Left lung (tissue), 10 donors: ENCODE data around the gene HMGCL. TPM values are rescaled to one million over a fixed set of nuclear protein-coding genes. Genes with fewer than 3 reads are reported as not detected.

Experiments
- ATAC-seq: fragments of 200-7000 bp; cut with Tn5 transposase; one replicate; pipeline ENCODE4 v1.9.1; 2020; ENCODE audit warnings: moderate library complexity
- DNase-seq, 4 donors: peaks; one replicate each; pipeline ENCODE4 v3.0.0-alpha.2; 2013 to 2020
- H3K27ac ChIP-seq, 2 donors: fragments of 200-600 bp; sonication (generic) in 1 of 2; one replicate each; pipeline versions ENCODE4 v1.5.0 to v1.8.0; 2020 to 2021
- H3K27me3 ChIP-seq, 2 donors: fragments of 200-600 bp; sonication (generic) in 1 of 2; one replicate each; pipeline versions ENCODE4 v1.5.0 to v1.8.0; 2020 to 2021
- H3K36me3 ChIP-seq, 2 donors: fragments of 200-600 bp; sonication (generic) in 1 of 2; one replicate each; pipeline versions ENCODE4 v1.5.0 to v1.8.0; 2020 to 2021
- H3K4me1 ChIP-seq, 2 donors: fragments of 200-600 bp; one replicate each; pipeline ENCODE4 v1.8.0; 2021
- H3K4me3 ChIP-seq, 2 donors: fragments of 200-600 bp; sonication (generic) in 1 of 2; one replicate each; pipeline versions ENCODE4 v1.5.0 to v1.8.0; 2020 to 2021; ENCODE audit warnings: mild to moderate bottlenecking in 1 of 2
- H3K9me3 ChIP-seq, 2 donors: fragments of 200-600 bp; sonication (generic) in 1 of 2; one replicate each; pipeline versions ENCODE4 v1.5.0 to v1.8.0; 2020 to 2021
- CTCF ChIP-seq, 2 donors: fragments of 200-600 bp; sonication (generic) in 1 of 2; IDR thresholded peaks; one replicate each; pipeline versions ENCODE4 v1.5.0 to v1.8.0; 2021; ENCODE audit warnings: antibody characterized with exemption in 2 of 2
- intact Hi-C, 2 donors: fragments of 100-400 bp; cut with DNase I; formaldehyde crosslinking; loops; one replicate each; pipeline versions ENCODE4 v1.11.2 to v1.14.2; 2022
- polyA plus RNA-seq, 6 donors: library from polyadenylated mRNA; unstranded; fragments of 120-200 nt; gene quantifications; one replicate each; pipeline ENCODE4 v1.2.1, GENCODE V29; 2013; ENCODE audit not compliant: insufficient read length in 6 of 6
- total RNA-seq, 2 donors: library from RNA; stranded (reverse); fragmentation: NEBNext Ultra II Directional; extraction: Animal tissue kit (Norgen Biotek cat#: 25700); gene quantifications; one replicate each; pipeline ENCODE4 v1.2.1, GENCODE V29; 2021
- donor health status: DM: no; HTN: yes; CAD: no.
- donor health status: DM: no; HTN: no; CAD: no.

Gene HMGCL
- total and polyA plus RNA-seq, 8 donors: 32.3 to 51.3 (median 34.8) TPM

GRCh38 chr1:23799255-23799569 is 26.0 kb downstream of the HMGCL start:
- DNase-seq: no peak
- Histone ChIP-seq H3K9me3 (no peaks in the 10 kb centered on the region), H3K4me3 (peak overlapping the region in 1 of 2 donors; percentile 82), H3K27ac (peak overlapping the region; percentile 91 to 92), H3K4me1 (peaks cover 14 to 27% of the 10 kb centered on the region in 2 donors), H3K27me3 (no peaks in the 10 kb centered on the region), H3K36me3 (peaks cover 0 to 54% of the 10 kb centered on the region in 2 donors)
- no peak for TF ChIP-seq CTCF (IDR thresholded peaks at IDR 0.05)
- no peak for ATAC-seq
- intact Hi-C loops: no loop called here

GRCh38 chr1:23798662-23799142 is 26.5 kb downstream of the HMGCL start:
- no peak for ATAC-seq
- no peak for TF ChIP-seq CTCF (IDR thresholded peaks at IDR 0.05)
- Histone ChIP-seq H3K27me3 (no peaks in the 10 kb centered on the region), H3K4me3 (peak overlapping the region in 1 of 2 donors; percentile 82), H3K4me1 (peaks cover 14 to 28% of the 10 kb centered on the region in 2 donors), H3K9me3 (no peaks in the 10 kb centered on the region), H3K36me3 (peaks cover 0 to 55% of the 10 kb centered on the region in 2 donors), H3K27ac (peak overlapping the region; percentile 91 to 92)
- DNase-seq: no peak
- intact Hi-C loops: no loop called here

- H3K4me3 ChIP-seq: no peak overlapping the region
- intact Hi-C loops: no loop called here
- peaks cover 0 to 59% of the 10 kb centered on the region in 2 donors for H3K36me3 ChIP-seq
- ATAC-seq (no peak), DNase-seq (no peak)
- TF ChIP-seq CTCF (IDR thresholded peaks at IDR 0.05): no peak
- no peak overlapping the region for H3K27ac ChIP-seq
- no peaks in the 10 kb centered on the region for H3K27me3 ChIP-seq
- H3K9me3 ChIP-seq: no peaks in the 10 kb centered on the region
- H3K4me1 ChIP-seq: peaks cover 16 to 37% of the 10 kb centered on the region in 2 donors
Observed at GRCh38 chr1:23797478-23798448, 27.5 kb downstream of the HMGCL start.

GRCh38 chr1:23796466-23797271 is 28.6 kb downstream of the HMGCL start:
- Histone ChIP-seq H3K4me3 (no peak overlapping the region), H3K4me1 (peaks cover 21 to 46% of the 10 kb centered on the region in 2 donors), H3K27me3 (no peaks in the 10 kb centered on the region), H3K27ac (no peak overlapping the region), H3K36me3 (peaks cover 0 to 59% of the 10 kb centered on the region in 2 donors), H3K9me3 (no peaks in the 10 kb centered on the region)
- no peak for ATAC-seq
- TF ChIP-seq CTCF (IDR thresholded peaks at IDR 0.05): no peak
- DNase-seq: no peak
- intact Hi-C loops: no loop called here
